A172 (cell line): Measurements from ENCODE around the gene EML4. TPM values are rescaled to one million over a fixed set of nuclear protein-coding genes. Genes with fewer than 3 reads are reported as not detected.

Experiments used
- total RNA-seq: library from RNA; depleted of rRNA; stranded (reverse); fragments of >200 nt; shearing (Covaris generic); gene quantifications from 2 replicates; pipeline ENCODE4 v1.2.3, GENCODE V29; 2014; rRNA removed

EML4 gene
- total RNA-seq, 1 experiment from 2014 or later = 42.6 TPM

Other genes with a start within 250 kb of the EML4 start
- 4.8 and 6.4 TPM in 2 replicates for gene PKDCC, start 121.3 kb upstream of the EML4 start, total RNA-seq
- 315 and 320 TPM in 2 replicates for gene COX7A2L, start 191.9 kb downstream of the EML4 start, total RNA-seq